Stimulated activated naive CD4-positive, alpha-beta T cell (primary cell): ENCODE data around the gene C19orf85.

Source experiments
- DNase-seq, 6 experiments: peaks; one replicate each; lab custom pipeline; 2025; lab: John Stamatoyannopoulos, UW

Gene C19orf85

GRCh38 chr19:55441319-55441691 lies 23.2 kb downstream of the C19orf85 start:
- DNase-seq, result peak in 2 of 6 experiments; percentile 12 to 45

GRCh38 chr19:55440411-55441105 lies 24.0 kb downstream of the C19orf85 start:
- no peak for DNase-seq

GRCh38 chr19:55439052-55439451 lies 25.5 kb downstream of the C19orf85 start:
- no peak for DNase-seq

- DNase-seq, result peak in 1 of 6 experiments; percentile 23
Measured at GRCh38 chr19:55437410-55437809, 27.1 kb downstream of the C19orf85 start.

GRCh38 chr19:55436847-55437246 lies 27.7 kb downstream of the C19orf85 start:
- DNase-seq, result no peak

GRCh38 chr19:55435020-55435419 lies 29.5 kb downstream of the C19orf85 start:
- DNase-seq, result no peak

GRCh38 chr19:55434356-55434919 lies 30.1 kb downstream of the C19orf85 start:
- no peak for DNase-seq

- DNase-seq, result no peak
Measured at GRCh38 chr19:55433292-55433691, 31.3 kb downstream of the C19orf85 start.

- no peak for DNase-seq
Measured at GRCh38 chr19:55432241-55432959, 32.2 kb downstream of the C19orf85 start.

GRCh38 chr19:55431183-55431582 lies 33.4 kb downstream of the C19orf85 start:
- no peak for DNase-seq

GRCh38 chr19:55426042-55426441 lies 38.5 kb downstream of the C19orf85 start:
- no peak for DNase-seq

- DNase-seq, result no peak
Measured at GRCh38 chr19:55424518-55424917, 40.0 kb downstream of the C19orf85 start.

GRCh38 chr19:55423225-55424005 lies 41.1 kb downstream of the C19orf85 start:
- no peak for DNase-seq

GRCh38 chr19:55421281-55421680 lies 43.3 kb downstream of the C19orf85 start:
- DNase-seq, result peak in 3 of 6 experiments; percentile 32 to 46 (median 45)

- DNase-seq, result no peak
Measured at GRCh38 chr19:55419624-55420236, 44.8 kb downstream of the C19orf85 start.

GRCh38 chr19:55419103-55419502 lies 45.4 kb downstream of the C19orf85 start:
- no peak for DNase-seq

GRCh38 chr19:55418185-55418584 lies 46.4 kb downstream of the C19orf85 start:
- DNase-seq, result peak; percentile 26 to 64 (median 44)
